NOMO-1 treated with DMSO at 0.1 percent for 48 hours (cell line): ENCODE data around the gene DLL4.

ENCODE experiments used
- DNase-seq: peaks from one replicate; lab custom pipeline; 2025; ENCODE audit not compliant: unreplicated experiment; lab: John Stamatoyannopoulos, UW

DLL4 gene

DNA sequence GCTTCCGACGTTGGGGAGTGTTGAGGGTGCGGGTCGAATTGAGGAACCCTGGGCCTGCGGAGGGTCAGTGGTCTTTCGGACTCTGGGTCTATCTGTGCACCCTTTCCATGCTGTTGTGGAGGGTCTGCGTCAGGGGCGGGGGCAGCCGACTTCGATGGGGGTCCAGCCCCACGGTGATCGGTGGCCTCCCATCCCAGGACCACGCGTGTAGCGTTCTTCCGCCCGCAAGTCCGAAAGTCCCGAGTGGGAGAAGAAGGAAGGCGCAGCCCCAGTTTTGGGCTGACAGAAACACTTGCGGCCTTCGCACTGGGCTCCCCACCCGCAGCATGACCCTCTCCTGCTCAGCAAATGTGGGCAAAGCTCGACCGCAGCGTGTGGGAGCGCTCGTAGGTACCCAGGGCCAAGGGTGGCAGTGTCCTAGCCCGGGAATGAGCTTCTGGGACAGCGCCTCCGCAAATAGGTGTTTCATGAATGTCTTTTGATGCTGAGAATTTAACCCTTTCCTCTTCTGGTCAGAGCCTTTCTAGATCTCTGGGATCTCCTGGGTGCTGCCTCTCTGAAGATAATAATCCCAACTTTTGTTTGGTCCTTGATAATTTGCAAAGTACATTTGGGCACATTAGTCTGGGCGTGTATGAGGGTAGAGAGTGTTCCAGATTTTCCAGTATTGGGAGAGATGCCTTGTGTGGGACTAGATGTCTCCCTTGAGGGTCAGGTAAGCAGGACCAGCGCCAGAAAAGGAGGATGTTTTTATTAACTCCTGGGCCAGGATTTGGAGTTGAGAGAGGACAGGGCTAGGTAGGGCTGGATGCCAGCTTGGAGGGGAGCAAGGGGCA, 2.3 kb upstream of the DLL4 start:
- DNase-seq: no peak

DNA sequence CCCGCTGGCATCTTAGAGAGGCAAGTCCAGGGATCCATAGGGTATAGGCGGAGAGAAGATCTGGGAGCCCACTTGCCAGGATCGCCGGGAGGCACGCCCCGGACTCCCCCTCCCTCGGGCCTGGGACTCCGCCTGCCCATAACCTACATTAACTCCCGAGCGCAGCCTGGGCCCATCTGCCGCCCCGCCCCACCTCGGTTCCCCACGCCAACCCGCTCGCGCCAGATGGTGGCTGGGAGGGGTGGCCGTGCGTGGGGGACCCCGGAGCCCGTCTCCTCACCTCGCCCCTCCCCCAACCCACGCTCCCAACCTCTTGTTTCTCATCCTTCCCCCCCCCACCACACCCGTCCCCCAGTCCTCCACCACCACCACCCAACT, 1.7 kb upstream of the DLL4 start:
- no peak for DNase-seq

- DNase-seq: no peak
Observed at GRCh38 chr15:40927873-40928806, 1.0 kb upstream of the DLL4 start.

GRCh38 chr15:40929660-40930429, 705 bp downstream of the DLL4 start:
- DNase-seq: no peak

DNA sequence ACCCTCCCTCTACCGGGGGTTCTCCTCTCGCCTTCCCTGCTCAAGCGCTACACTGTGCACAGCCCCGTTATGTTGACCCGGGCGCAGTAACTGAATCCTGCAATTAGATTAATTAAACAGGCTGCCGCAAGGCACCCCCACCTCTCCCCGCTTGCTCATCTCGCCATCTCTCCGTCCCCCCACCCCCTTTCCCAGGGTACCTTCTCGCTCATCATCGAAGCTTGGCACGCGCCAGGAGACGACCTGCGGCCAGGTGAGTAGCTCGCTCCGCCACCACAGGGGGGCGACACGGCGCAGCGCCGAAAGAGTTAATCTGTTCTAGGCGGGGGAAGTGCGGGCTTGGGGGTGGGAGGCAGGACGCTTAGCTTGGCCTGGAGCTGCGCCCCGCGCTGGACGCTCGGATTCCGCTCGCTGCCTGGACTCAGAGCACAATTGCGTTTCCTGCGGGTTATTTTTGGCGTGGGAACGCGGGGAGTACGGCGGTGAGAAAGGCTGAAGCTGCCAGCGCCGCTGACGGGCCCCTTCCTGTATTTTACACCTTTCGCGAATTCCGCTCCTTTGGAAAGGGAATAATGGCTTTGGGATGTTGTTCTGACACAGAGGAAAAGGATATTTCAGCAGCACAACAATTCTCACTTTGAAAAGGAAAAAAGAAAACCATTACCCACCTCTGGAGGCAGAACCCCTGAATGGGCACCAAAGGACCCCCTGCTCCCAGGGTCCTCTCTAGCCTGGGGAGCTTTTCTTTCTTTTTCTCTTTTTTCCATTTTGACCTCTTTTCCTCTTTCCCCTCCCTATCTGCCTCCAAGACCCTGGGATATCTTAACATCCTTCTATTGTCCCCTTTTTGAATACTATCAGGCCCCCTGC, 1.5 kb downstream of the DLL4 start:
- no peak for DNase-seq

DNA sequence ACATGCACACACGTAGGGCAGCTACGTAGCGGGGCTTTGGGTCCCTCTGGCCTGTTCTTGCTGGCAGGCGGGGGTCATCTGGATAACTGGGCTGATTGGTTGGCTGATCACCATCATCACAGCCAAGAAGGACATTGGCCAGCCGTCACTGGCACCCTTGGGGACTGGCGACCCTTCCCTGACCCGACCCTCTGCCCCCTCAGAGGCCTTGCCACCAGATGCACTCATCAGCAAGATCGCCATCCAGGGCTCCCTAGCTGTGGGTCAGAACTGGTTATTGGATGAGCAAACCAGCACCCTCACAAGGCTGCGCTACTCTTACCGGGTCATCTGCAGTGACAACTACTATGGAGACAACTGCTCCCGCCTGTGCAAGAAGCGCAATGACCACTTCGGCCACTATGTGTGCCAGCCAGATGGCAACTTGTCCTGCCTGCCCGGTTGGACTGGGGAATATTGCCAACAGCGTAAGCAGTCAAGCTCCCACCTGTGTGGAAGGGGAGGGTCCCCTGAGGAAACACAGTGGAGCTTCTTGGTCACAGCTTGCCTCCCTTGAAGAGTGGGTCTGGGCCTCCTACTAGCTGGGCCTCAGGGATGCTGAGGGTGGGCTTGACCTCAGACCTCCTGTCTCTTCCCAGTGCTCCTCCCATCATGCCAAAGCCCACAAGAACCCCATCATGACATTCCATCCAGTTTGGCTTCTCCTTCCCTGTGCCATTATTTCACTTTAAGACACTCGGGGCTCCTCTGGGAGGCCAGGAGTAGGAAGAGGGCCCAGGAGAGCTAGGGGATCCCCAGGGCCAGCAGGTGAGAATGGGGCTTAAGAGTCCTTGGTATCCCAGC, 2.4 kb downstream of the DLL4 start:
- DNase-seq: no peak

- DNase-seq: no peak
Observed at GRCh38 chr15:40932156-40932555, 3.0 kb downstream of the DLL4 start.

GRCh38 chr15:40932649-40933516, 3.7 kb downstream of the DLL4 start:
- DNase-seq: no peak

DNA sequence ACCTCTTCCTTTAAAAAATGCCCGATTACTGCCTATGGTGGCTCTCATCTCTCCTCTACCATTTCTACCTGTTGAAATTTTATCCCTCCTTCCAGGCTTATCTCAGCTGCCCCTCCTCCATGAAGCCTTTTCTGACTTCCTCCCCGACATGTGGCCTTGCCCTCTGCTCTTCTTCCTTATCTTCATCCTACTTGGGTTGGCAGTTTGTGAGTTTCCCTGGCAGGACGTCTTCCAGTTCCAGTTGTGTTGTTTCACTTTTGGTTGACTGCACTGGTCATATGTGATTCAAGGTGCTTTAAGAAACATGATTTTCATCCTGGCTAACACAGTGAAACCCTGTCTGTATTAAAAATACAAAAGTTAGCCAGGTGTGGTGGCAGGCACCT, 4.4 kb downstream of the DLL4 start:
- DNase-seq: no peak

- no peak for DNase-seq
Observed at GRCh38 chr15:40934457-40934856, 5.3 kb downstream of the DLL4 start.

DNA sequence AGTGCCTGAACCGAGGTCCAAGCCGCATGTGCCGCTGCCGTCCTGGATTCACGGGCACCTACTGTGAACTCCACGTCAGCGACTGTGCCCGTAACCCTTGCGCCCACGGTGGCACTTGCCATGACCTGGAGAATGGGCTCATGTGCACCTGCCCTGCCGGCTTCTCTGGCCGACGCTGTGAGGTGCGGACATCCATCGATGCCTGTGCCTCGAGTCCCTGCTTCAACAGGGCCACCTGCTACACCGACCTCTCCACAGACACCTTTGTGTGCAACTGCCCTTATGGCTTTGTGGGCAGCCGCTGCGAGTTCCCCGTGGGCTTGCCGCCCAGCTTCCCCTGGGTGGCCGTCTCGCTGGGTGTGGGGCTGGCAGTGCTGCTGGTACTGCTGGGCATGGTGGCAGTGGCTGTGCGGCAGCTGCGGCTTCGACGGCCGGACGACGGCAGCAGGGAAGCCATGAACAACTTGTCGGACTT, 7.1 kb downstream of the DLL4 start:
- DNase-seq: no peak

DNA sequence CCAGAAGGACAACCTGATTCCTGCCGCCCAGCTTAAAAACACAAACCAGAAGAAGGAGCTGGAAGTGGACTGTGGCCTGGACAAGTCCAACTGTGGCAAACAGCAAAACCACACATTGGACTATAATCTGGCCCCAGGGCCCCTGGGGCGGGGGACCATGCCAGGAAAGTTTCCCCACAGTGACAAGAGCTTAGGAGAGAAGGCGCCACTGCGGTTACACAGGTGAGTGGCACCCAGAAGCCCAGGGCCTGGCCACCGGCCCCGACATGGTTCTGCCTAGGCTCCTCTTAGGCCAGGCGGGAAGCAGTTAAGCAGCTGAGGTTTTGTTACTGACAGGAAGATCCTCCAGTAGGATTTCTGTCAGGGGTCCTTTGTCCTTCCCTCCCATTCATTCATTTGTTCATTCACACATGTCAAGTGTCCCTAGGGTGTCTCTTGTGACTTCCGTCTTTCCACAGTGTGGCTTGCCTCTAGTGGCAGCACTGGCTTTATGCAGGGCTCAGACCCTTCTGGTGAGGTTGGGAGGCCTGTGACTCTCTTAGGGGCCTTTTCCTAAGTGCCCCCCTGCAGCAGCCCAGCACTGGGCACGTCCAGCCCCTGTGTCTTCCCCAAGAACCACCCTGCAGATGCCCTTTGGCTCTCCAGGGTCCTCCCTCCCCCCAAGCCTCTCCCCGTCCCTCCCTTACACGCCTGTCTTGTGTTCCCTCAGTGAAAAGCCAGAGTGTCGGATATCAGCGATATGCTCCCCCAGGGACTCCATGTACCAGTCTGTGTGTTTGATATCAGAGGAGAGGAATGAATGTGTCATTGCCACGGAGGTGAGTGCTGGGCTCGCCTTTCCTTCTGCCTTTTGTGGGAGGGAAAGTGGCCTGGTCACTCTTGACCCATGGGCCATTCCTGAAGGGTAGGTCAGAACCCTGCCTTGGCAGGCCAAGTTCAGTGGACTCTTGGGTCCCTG, 7.8 kb downstream of the DLL4 start:
- no peak for DNase-seq

DNA sequence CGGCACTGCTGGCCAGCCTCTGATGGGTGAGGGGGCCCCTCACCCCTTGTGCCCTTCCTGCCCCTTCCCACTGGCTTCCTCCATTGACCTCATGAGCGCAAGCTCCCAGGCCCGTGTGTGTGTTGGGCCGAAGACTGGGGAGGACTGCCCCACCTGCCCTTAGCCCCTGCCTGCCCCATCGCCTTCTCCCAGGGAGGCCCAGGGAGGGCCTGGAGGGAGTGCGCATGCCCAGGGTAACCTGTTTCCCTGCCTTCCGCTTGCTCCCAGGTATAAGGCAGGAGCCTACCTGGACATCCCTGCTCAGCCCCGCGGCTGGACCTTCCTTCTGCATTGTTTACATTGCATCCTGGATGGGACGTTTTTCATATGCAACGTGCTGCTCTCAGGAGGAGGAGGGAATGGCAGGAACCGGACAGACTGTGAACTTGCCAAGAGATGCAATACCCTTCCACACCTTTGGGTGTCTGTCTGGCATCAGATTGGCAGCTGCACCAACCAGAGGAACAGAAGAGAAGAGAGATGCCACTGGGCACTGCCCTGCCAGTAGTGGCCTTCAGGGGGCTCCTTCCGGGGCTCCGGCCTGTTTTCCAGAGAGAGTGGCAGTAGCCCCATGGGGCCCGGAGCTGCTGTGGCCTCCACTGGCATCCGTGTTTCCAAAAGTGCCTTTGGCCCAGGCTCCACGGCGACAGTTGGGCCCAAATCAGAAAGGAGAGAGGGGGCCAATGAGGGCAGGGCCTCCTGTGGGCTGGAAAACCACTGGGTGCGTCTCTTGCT, 8.8 kb downstream of the DLL4 start:
- DNase-seq: no peak

- DNase-seq: no peak
Observed at GRCh38 chr15:40938536-40938870, 9.4 kb downstream of the DLL4 start.

DNA sequence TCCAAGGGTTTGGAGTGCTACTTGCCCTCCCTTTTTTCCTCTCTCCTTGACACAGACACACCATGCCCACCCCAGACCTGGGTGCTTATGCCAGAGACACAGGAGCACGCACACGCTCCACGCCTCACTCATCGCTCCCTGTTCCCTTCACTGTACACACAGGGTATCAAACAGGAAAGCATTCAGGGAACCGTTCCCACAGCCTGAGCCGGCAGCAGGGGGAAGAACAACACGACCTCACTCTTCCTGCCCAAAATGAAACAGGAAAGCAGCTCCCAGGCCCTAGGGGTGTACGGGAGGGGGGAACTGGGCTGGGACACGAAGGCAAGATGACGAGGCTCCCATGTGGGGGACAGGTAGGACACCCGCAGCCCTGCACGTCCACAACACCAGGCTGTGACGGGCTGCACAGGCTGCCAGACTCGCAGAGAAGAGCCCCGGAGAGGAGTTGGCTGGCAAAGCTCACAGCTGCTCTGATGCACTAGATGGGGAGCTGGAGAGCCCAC, 11.2 kb downstream of the DLL4 start:
- DNase-seq: no peak

DNA sequence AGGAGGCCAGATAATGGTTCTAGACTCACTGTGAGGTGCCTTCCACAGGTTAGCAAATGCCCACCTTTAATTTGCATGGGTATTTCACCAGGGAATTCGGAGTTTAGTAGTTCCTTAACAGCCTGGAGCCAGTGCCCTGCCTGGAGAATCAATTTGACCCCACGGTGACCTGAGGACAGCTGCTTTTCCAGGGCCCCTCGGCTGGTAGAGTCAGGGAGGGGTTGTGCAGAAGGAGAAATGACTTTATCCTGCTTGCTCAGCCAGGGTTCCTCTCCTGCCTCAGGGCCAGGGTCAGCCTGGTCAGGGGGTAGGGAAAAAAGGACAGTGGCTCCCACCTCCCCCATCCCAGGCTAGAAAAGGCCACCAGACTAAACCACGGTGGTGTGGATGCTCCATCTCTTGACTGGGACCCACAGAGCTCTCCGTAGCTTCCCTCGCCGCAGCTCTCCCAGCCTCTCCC, 12.0 kb downstream of the DLL4 start:
- no peak for DNase-seq
